Measurements from ENCODE around the gene LRFN2.

LRFN2 gene

GRCh38 chr6:40543776-40544175 is 43.4 kb downstream of the LRFN2 start:
- H3F3A ChIP-seq (ENCODE audit: control insufficient read depth, insufficient read depth), result no peaks in the 10 kb centered on the region
- no peaks in the 10 kb centered on the region for H3K79me2 ChIP-seq (ENCODE audit: control insufficient read depth, low read length)
- H3K4me3 ChIP-seq (ENCODE audit: low read length), result no peak overlapping the region
- TF ChIP-seq EZH2phosphoT487 (IDR thresholded peaks at IDR 0.05; ENCODE audit: borderline replicate concordance, low read length) (no peak), CTCF (IDR thresholded peaks at IDR 0.05; ENCODE audit: low read depth, low read length, poor library complexity, severe bottlenecking) (no peak)
- H3K9me2 ChIP-seq (replicated peaks; ENCODE audit: control insufficient read depth, low read length), result no peaks in the 10 kb centered on the region
- H3K36me3 ChIP-seq (ENCODE audit: control insufficient read depth, low read length), result no peaks in the 10 kb centered on the region
- H3K4me2 ChIP-seq (ENCODE audit: low read length), result no peak overlapping the region
- no peaks in the 10 kb centered on the region for H3K27me3 ChIP-seq (ENCODE audit: control insufficient read depth, low read length)
- no peaks in the 10 kb centered on the region for H3K4me1 ChIP-seq (ENCODE audit: control insufficient read depth, low read length)
- no peak overlapping the region for H3K27ac ChIP-seq (ENCODE audit: low read depth, low read length)
- no peaks in the 10 kb centered on the region; the same call in 1 of the 2 replicates for H4K20me1 ChIP-seq (ENCODE audit: control insufficient read depth, insufficient read depth, low read depth, low read length)
- no peaks in the 10 kb centered on the region for H3K9me3 ChIP-seq (ENCODE audit: control insufficient read depth, insufficient read depth, low read length)

GRCh38 chr6:40543146-40543545 is 44.0 kb downstream of the LRFN2 start:
- H4K20me1 ChIP-seq (ENCODE audit: control insufficient read depth, insufficient read depth, low read depth, low read length), result no peaks in the 10 kb centered on the region; the same call in 1 of the 2 replicates
- H3K79me2 ChIP-seq (ENCODE audit: control insufficient read depth, low read length), result no peaks in the 10 kb centered on the region
- no peaks in the 10 kb centered on the region for H3K27me3 ChIP-seq (ENCODE audit: control insufficient read depth, low read length)
- H3K4me3 ChIP-seq (ENCODE audit: low read length), result no peak overlapping the region
- no peaks in the 10 kb centered on the region for H3F3A ChIP-seq (ENCODE audit: control insufficient read depth, insufficient read depth)
- H3K36me3 ChIP-seq (ENCODE audit: control insufficient read depth, low read length), result no peaks in the 10 kb centered on the region
- no peak overlapping the region for H3K27ac ChIP-seq (ENCODE audit: low read depth, low read length)
- H3K4me2 ChIP-seq (ENCODE audit: low read length), result no peak overlapping the region
- no peak for TF ChIP-seq EZH2phosphoT487 (IDR thresholded peaks at IDR 0.05; ENCODE audit: borderline replicate concordance, low read length)
- no peak for TF ChIP-seq CTCF (IDR thresholded peaks at IDR 0.05; ENCODE audit: low read depth, low read length, poor library complexity, severe bottlenecking)
- H3K4me1 ChIP-seq (ENCODE audit: control insufficient read depth, low read length), result no peaks in the 10 kb centered on the region
- no peaks in the 10 kb centered on the region for H3K9me2 ChIP-seq (replicated peaks; ENCODE audit: control insufficient read depth, low read length)
- H3K9me3 ChIP-seq (ENCODE audit: control insufficient read depth, insufficient read depth, low read length), result no peaks in the 10 kb centered on the region

- H3K36me3 ChIP-seq (ENCODE audit: control insufficient read depth, low read length), result no peaks in the 10 kb centered on the region
- H3K9me3 ChIP-seq (ENCODE audit: control insufficient read depth, insufficient read depth, low read length), result no peaks in the 10 kb centered on the region
- H3K27ac ChIP-seq (ENCODE audit: low read depth, low read length), result no peak overlapping the region
- TF ChIP-seq EZH2phosphoT487 (IDR thresholded peaks at IDR 0.05; ENCODE audit: borderline replicate concordance, low read length) (no peak), CTCF (IDR thresholded peaks at IDR 0.05; ENCODE audit: low read depth, low read length, poor library complexity, severe bottlenecking) (no peak)
- H3K27me3 ChIP-seq (ENCODE audit: control insufficient read depth, low read length), result no peaks in the 10 kb centered on the region
- H3K79me2 ChIP-seq (ENCODE audit: control insufficient read depth, low read length), result no peaks in the 10 kb centered on the region
- no peak overlapping the region for H3K4me3 ChIP-seq (ENCODE audit: low read length)
- H3K9me2 ChIP-seq (replicated peaks; ENCODE audit: control insufficient read depth, low read length), result no peaks in the 10 kb centered on the region
- H3F3A ChIP-seq (ENCODE audit: control insufficient read depth, insufficient read depth), result no peaks in the 10 kb centered on the region
- H3K4me1 ChIP-seq (ENCODE audit: control insufficient read depth, low read length), result no peaks in the 10 kb centered on the region
- no peaks in the 10 kb centered on the region; the same call in 1 of the 2 replicates for H4K20me1 ChIP-seq (ENCODE audit: control insufficient read depth, insufficient read depth, low read depth, low read length)
- H3K4me2 ChIP-seq (ENCODE audit: low read length), result no peak overlapping the region
Measured at GRCh38 chr6:40542175-40542764, 44.9 kb downstream of the LRFN2 start.
